ENCODE data around the gene PDLIM1.

The PDLIM1 gene

DNA sequence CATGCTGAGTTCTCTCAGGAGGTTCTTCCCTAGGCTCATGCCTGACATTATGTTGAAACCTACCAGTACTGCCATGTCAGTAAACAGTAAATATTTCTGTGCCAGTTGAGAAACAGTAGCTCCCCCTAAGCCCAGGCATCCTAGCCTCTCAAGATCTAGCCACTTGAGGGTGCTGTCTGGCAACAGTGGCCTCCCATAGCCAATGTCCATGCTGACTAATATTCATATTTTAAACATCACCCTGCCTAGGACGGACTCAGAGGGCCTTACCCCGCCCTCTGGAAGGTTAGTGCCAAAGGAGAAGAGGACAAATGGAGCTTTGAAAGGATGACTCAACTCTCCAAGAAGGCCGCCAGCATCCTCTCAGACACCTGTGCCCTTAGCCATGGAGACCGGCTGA lies 89.1 kb downstream of the PDLIM1 start:
- no peak for DNase-seq

DNA sequence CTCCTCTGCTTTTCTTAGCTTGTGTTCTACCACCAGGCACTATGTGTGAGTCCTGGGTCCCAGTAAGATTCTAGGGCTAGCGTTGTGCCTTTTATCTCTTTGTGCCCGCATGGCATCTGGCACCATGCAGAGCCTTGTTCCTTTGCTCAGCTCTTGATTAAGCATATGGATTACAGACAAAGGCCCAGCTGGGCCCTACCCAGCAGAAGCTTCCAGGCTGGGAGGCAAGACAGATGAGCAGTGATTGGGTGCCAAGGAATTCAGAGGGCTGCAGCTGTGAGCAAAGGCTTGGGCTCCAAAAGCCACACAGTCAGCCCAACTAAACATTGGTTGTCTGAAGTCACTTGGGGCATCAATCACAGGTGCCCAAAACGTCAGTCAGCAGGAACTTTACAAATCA lies 94.8 kb downstream of the PDLIM1 start:
- DNase-seq, result no peak

DNA sequence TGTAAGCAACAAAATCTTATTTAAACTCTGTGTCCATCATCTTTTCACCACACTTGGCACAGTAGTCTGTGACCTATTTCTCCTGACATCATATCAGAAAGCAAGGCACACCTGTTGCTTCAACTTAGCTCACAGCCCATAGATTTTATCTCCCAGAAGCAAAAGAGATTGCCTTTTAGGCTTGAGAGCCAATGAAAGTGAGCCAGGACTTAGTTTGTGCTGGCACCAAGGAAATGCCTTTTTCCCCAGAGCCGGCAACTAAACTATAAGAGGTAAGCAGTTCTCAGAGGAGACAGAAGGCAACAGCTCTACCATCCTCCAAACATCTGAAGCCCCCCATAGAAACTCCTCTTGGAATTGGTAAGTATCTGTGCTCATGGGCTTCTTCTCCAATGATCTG lies 96.9 kb downstream of the PDLIM1 start, which contains the start of gene ACSM6:
Gene ACSM6, plus strand, starts transcription at position 295 of the 400 bp plus-strand sequence. CDS start 248 bp downstream, outside the sequence.
- DNase-seq, result no peak

DNA sequence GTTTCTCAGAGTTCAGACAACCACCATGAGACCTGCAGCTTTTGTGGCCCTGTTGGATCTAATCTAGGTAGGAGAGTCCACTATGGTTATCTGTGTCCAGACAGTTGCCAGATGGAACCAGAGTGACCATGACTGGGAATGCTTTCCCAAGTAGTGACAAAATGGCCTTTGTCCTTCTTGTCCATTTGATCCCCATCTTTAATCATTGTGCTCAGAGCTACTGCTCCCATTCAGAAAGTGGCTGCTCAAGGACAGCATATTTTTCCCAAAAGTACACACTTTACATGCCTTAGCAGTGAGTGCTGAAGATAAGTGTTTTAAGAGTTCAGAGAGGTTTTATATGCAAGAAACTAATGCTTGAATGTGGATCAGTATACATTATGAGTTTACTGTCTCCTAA lies 102.2 kb downstream of the PDLIM1 start:
- no peak for DNase-seq

DNA sequence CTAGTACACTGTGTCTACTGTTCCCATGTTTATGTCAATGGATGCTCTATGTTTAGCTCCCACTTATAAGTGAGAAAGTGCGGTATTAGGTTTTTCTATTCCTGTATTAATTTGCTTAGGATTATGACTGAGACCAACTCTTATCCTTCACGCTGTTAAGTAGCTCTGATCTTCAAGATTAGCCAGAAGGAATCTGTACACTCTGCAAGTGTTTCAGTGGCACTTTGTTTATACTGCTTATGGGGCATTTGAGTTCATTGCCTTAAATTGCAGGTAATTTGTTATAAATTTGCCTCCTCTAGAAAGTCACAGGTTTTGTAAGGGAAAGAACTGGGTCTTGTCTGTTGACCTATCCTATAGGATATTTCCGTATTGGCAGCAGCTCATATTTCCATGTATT lies 103.2 kb downstream of the PDLIM1 start:
- DNase-seq, result no peak
